Thyroid gland (tissue), 4 donors: ENCODE data around the gene ITGB2.

ENCODE experiments used
- POLR2A ChIP-seq, 2 donors: fragments of 450-650 bp; IDR thresholded peaks; one replicate each; pipeline ENCODE4 v1.6.1; 2017; ENCODE audit warnings: antibody characterized with exemption in 2 of 2, mild to moderate bottlenecking in 2 of 2, moderate library complexity in 1 of 2
- TF ChIP-seq, protein P1 (sequence below), 6 experiments: fragments of 200-600 bp in 3 of 6; fragments of 450-650 bp in 3 of 6; sonication (generic) in 3 of 6; IDR thresholded peaks; one replicate each; pipeline ENCODE4 v1.5.1; 2016 to 2019; ENCODE audit warnings: antibody characterized with exemption in 6 of 6, mild to moderate bottlenecking in 2 of 6, inconsistent platforms in 1 of 6, moderate library complexity in 1 of 6

DNA sequence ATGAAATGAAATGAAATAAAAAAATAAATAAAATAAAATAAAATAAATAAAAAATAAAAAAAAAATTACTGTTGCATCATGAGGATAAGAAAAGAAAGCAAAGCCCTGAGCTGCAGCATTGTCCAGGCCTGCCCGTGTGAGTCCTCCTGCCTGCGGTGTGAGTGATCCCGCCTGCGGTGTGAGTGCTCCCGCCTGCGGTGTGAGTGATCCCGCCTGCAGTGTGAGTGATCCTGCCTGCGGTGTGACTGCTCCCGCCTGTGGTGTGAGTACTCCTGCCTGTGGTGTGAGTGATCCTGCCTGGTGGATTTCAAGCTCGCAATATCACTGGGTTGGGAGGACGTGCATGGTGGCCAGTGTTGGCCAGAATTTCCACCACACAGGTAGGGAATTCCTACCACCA lies 24.8 kb downstream of the ITGB2 start:
- TF ChIP-seq, protein P1, sequence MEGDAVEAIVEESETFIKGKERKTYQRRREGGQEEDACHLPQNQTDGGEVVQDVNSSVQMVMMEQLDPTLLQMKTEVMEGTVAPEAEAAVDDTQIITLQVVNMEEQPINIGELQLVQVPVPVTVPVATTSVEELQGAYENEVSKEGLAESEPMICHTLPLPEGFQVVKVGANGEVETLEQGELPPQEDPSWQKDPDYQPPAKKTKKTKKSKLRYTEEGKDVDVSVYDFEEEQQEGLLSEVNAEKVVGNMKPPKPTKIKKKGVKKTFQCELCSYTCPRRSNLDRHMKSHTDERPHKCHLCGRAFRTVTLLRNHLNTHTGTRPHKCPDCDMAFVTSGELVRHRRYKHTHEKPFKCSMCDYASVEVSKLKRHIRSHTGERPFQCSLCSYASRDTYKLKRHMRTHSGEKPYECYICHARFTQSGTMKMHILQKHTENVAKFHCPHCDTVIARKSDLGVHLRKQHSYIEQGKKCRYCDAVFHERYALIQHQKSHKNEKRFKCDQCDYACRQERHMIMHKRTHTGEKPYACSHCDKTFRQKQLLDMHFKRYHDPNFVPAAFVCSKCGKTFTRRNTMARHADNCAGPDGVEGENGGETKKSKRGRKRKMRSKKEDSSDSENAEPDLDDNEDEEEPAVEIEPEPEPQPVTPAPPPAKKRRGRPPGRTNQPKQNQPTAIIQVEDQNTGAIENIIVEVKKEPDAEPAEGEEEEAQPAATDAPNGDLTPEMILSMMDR (IDR thresholded peaks at IDR 0.05), result no peak
- TF ChIP-seq POLR2A (IDR thresholded peaks at IDR 0.05), result no peak
